ENCODE results near the gene FAH.

DNA sequence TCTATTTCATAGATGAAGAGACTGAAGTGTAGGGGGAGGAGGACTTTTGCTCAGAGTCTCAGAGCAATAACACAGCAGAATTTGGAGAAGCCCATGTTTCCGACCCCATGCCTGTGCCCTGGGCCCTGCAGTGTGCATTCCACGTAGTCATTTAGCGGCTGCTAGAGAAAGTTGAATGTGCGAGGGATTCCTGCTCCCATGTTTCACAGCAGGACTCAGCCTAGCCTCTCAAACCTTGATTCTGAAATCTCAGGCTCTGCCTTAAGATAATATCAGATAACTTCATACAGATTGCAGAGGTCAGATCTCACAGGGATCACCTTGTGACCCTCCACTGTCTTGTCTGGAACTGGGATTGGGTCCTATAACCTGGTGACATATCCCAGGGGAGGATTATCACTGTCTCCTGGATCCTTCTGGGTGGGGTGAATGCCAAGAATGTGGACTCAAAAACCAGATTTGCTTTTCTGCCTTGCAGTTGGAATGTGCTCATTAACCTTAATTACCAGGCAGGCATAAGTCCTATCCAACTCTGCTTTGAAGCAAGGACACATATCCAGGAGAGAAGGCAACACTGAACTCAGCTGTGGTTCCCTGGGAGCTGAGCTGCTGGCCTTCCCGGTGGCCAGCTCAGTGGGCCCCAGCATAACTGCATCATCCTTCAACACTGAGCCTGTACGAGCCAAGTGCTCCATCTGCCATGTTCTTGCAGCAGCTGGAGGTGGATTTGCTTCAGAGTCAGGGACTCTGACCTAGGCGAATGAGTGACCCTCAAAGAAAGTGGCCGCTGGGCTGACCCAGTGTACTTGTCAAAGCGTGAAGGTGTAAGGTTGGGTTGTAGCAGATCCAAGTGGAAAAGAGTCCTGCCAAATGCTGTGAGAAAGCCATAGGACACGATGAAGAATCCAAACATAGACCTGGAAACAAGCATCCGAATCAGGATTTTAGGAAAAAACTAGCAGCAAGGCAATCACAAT, 56.2 kb downstream of the FAH start:
- no peak for TF ChIP-seq EZH2 (IDR thresholded peaks at IDR 0.05; ENCODE audit: insufficient read depth, poor library complexity, severe bottlenecking)
- no peak for TF ChIP-seq EZH2phosphoT487 (IDR thresholded peaks at IDR 0.05; ENCODE audit: insufficient read depth, low read depth)
